B cell (primary cell): ENCODE results near the gene SLC3A2. TPM values are rescaled to one million over a fixed set of nuclear protein-coding genes. Genes with fewer than 3 reads are reported as not detected.

ENCODE experiments used
- ATAC-seq: fragments of 200-7000 bp; cut with Tn5 transposase; one replicate; pipeline ENCODE4 v1.10.0; 2021; ENCODE audit warnings: low read depth, mild to moderate bottlenecking, moderate number of reproducible peaks, moderate library complexity
- CTCF ChIA-PET: fragments of 350-600 bp; sonication (Branson Sonifier 250); formaldehyde crosslinking; loops from one replicate; lab custom pipeline; 2021; ENCODE audit warnings: antibody characterized with exemption, inconsistent platforms; lab: Charles Lee
- POLR2A ChIA-PET: fragments of 350-600 bp; sonication (Branson Sonifier 250); formaldehyde crosslinking; loops from one replicate; lab custom pipeline; 2021; ENCODE audit warnings: antibody characterized with exemption; lab: Charles Lee
- DNase-seq: peaks from one replicate; pipeline ENCODE4 v3.0.0; 2013
- H2AFZ ChIP-seq: 2 replicates; pipeline ENCODE4 v1.6.1; 2012; ENCODE audit warnings: mild to moderate bottlenecking, low read depth, low read length; ENCODE audit not compliant: insufficient read depth, poor library complexity, severe bottlenecking
- H3K27ac ChIP-seq, 2 donors: 1 replicate in 1 of 2; 2 replicates in 1 of 2; pipeline ENCODE4 v1.5.1; 2012 to 2013; ENCODE audit warnings: low read length in 2 of 2, mild to moderate bottlenecking in 2 of 2, moderate library complexity in 1 of 2
- H3K27me3 ChIP-seq, 4 experiments: fragments of 200-600 bp in 1 of 4; sonication (generic) in 1 of 4; replicated peaks in 1 of 4; 1 replicate in 2 of 4; 2 replicates in 2 of 4; pipeline versions ENCODE4 v1.6.1 to v1.7.0; 2013 to 2016; ENCODE audit warnings: low read length in 3 of 4, mild to moderate bottlenecking in 2 of 4, mixed read lengths in 1 of 4, moderate library complexity in 1 of 4; ENCODE audit not compliant: insufficient read depth in 4 of 4, control insufficient read depth in 3 of 4; ENCODE audit errors: control extremely low read depth in 1 of 4
- H3K36me3 ChIP-seq, 2 experiments: replicated peaks in 1 of 2; 1 replicate in 1 of 2; 2 replicates in 1 of 2; pipeline versions ENCODE4 v1.6.1 to v1.7.1; 2013; ENCODE audit warnings: low read length in 1 of 2; ENCODE audit not compliant: insufficient read depth in 2 of 2, control insufficient read depth in 1 of 2; ENCODE audit errors: control extremely low read depth in 1 of 2, extremely low read depth in 1 of 2
- H3K4me1 ChIP-seq, 2 donors: fragments of 200-600 bp in 1 of 2; sonication (generic) in 1 of 2; 1 replicate in 1 of 2; 2 replicates in 1 of 2; pipeline versions ENCODE4 v1.5.1 to v1.6.1; 2013 to 2017; ENCODE audit warnings: low read length in 2 of 2; ENCODE audit not compliant: control insufficient read depth in 2 of 2, insufficient read depth in 2 of 2
- H3K4me2 ChIP-seq: replicated peaks from 2 replicates; pipeline ENCODE3; 2012; ENCODE audit warnings: mild to moderate bottlenecking, low read depth, low read length; ENCODE audit not compliant: poor library complexity, severe bottlenecking
- H3K4me3 ChIP-seq, 5 experiments: fragments of 200-600 bp in 1 of 5; sonication (generic) in 1 of 5; 1 replicate in 3 of 5; 2 replicates in 2 of 5; pipeline versions ENCODE4 v1.5.1 to v1.7.0; 2011 to 2016; ENCODE audit warnings: low read length in 4 of 5, mild to moderate bottlenecking in 4 of 5, low read depth in 2 of 5, control low read depth in 1 of 5, moderate library complexity in 1 of 5; ENCODE audit not compliant: insufficient read depth in 1 of 5; ENCODE audit errors: control extremely low read depth in 1 of 5, extremely low read depth in 1 of 5
- H3K79me2 ChIP-seq: fragments of 200-600 bp; sonication (generic); one replicate; pipeline ENCODE4 v1.6.0; 2016; ENCODE audit warnings: low read length; ENCODE audit not compliant: control insufficient read depth, insufficient read depth
- H3K9ac ChIP-seq: fragments of 200-600 bp; sonication (generic); 2 replicates; pipeline ENCODE4 v1.6.1; 2017; ENCODE audit warnings: mild to moderate bottlenecking, low read length, moderate library complexity
- H3K9me3 ChIP-seq, 3 donors: one replicate each; pipeline versions ENCODE4 v1.6.1 to v1.7.1; 2013; ENCODE audit warnings: low read length in 2 of 3; ENCODE audit not compliant: control insufficient read depth in 2 of 3, insufficient read depth in 1 of 3; ENCODE audit errors: control extremely low read depth in 1 of 3
- H4K20me1 ChIP-seq: 2 replicates; pipeline ENCODE4 v1.6.0; 2012; ENCODE audit warnings: mild to moderate bottlenecking, low read length; ENCODE audit not compliant: insufficient read depth, control insufficient read depth, poor library complexity, severe bottlenecking
- H3K27ac Mint-ChIP-seq: one replicate; pipeline ENCODE4 v1.8.0; 2021; ENCODE audit warnings: mixed read lengths
- H3K27me3 Mint-ChIP-seq: one replicate; pipeline ENCODE4 v1.8.0; 2021; ENCODE audit warnings: mixed read lengths
- H3K4me1 Mint-ChIP-seq: one replicate; pipeline ENCODE4 v1.8.0; 2021; ENCODE audit warnings: mixed read lengths
- H3K4me3 Mint-ChIP-seq: one replicate; pipeline ENCODE4 v1.8.0; 2021; ENCODE audit warnings: mixed read lengths
- H3K9me3 Mint-ChIP-seq: one replicate; pipeline ENCODE4 v1.8.0; 2022; ENCODE audit warnings: mixed read lengths; ENCODE audit not compliant: insufficient read depth
- EZH2 ChIP-seq: IDR thresholded peaks from 2 replicates; pipeline ENCODE4 v1.6.1; 2012; ENCODE audit warnings: borderline replicate concordance, low read depth, mild to moderate bottlenecking, moderate library complexity, low read length; ENCODE audit not compliant: insufficient read depth, poor library complexity, severe bottlenecking
- WGBS: methylation state at CpG from one replicate; pipeline ENCODE4 v1.1.5; 2013; ENCODE audit warnings: missing lambda C conversion rate; ENCODE audit not compliant: insufficient coverage; 5-methylcytosine and 5-hydroxymethylcytosine counted together
- intact Hi-C: fragments of 100-400 bp; cut with micrococcal nuclease; formaldehyde crosslinking; loops from one replicate; pipeline ENCODE4 v1.10.0; 2022
- polyA plus RNA-seq: library from polyadenylated mRNA; depleted of rRNA; stranded (reverse); fragments of >200 nt; gene quantifications from 2 replicates; pipeline ENCODE4 v1.2.3, GENCODE V29; 2012
- total RNA-seq, 2 donors: library from RNA; stranded (reverse); fragments of 120-200 nt in 1 of 2; gene quantifications; 1 replicate in 1 of 2; 2 replicates in 1 of 2; pipeline versions ENCODE4 v1.2.3 to v1.2.4, GENCODE V29; 2013 to 2022
- TF ChIP-seq, protein P1 (sequence below): fragments of 200-600 bp; IDR thresholded peaks from one replicate; pipeline ENCODE4 v1.8.0; 2022; ENCODE audit warnings: antibody characterized with exemption, mild to moderate bottlenecking

The SLC3A2 gene
- total and polyA plus RNA-seq, 2 donors (not counting 1 experiment from before 2014, with no cell fraction given) = 92.0 to 148 TPM

DNA sequence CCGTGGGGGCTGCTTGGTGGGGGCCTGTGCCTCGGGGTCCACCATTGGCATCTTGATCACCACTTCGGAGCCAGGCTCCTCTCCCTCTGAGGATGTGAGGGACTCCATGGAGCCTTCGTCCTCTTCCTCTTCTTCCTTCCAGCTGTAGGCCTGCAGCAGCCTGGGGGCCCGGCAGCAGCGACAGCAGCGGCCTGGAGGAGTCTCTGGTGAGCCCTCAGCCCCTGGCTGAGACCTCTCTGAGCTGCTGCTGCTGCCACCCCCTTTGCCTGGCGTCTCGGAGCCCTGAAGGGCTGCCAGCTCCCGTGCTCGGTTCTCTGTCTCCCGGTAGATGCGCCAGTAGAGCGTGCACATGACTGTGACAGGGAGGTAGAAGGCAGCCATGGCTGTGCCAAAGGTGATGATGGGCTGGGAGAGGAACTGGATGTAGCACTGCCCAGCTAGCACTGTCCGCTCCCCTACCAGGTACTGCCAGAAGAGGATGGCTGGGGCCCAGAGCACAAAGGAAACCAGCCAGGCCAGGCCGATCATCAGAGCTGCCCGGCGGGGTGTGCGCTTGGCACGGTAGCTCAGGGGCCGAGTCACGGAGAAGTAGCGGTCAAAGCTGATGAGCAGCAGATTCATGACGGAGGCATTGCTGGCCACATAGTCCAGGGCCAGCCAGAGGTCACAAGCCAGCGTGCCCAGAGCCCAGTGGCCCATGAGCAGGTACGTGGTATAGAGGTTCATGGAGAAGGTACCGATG lies 29.6 kb downstream of the SLC3A2 start:
- 91% methylated on average over 27 of the region's 27 CpGs for WGBS
- Mint-ChIP-seq H3K4me1 (no peaks in the 10 kb centered on the region), H3K27me3 (peaks cover 31% of the 10 kb centered on the region), H3K27ac (no peak overlapping the region), H3K9me3 (no peaks in the 10 kb centered on the region), H3K4me3 (no peak overlapping the region)
- no peaks in the 10 kb centered on the region for H4K20me1 ChIP-seq
- no peaks in the 10 kb centered on the region for H3K4me1 ChIP-seq
- H3K27me3 ChIP-seq = peaks cover 0 to 11% (median 5%) of the 10 kb centered on the region in 4 experiments
- no peak overlapping the region for H3K4me3 ChIP-seq
- H3K36me3 ChIP-seq = no peaks in the 10 kb centered on the region
- H3K9me3 ChIP-seq = no peaks in the 10 kb centered on the region
- CTCF ChIA-PET = interaction anchor here (0.7 to 9.9 kb wide), 4 partner anchors 14 to 485 kb away, joined by 3 to 308 read pairs (median 4); no protein-coding TSS in a partner anchor
- TF ChIP-seq, protein P1, sequence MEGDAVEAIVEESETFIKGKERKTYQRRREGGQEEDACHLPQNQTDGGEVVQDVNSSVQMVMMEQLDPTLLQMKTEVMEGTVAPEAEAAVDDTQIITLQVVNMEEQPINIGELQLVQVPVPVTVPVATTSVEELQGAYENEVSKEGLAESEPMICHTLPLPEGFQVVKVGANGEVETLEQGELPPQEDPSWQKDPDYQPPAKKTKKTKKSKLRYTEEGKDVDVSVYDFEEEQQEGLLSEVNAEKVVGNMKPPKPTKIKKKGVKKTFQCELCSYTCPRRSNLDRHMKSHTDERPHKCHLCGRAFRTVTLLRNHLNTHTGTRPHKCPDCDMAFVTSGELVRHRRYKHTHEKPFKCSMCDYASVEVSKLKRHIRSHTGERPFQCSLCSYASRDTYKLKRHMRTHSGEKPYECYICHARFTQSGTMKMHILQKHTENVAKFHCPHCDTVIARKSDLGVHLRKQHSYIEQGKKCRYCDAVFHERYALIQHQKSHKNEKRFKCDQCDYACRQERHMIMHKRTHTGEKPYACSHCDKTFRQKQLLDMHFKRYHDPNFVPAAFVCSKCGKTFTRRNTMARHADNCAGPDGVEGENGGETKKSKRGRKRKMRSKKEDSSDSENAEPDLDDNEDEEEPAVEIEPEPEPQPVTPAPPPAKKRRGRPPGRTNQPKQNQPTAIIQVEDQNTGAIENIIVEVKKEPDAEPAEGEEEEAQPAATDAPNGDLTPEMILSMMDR = no peak
- no peak for TF ChIP-seq EZH2
- POLR2A ChIA-PET = interaction anchor here (0.6 kb wide), 1 partner anchor 955 kb away, joined by 6 read pairs; no protein-coding TSS in a partner anchor
- no peak overlapping the region for H3K27ac ChIP-seq
- no peak overlapping the region for H2AFZ ChIP-seq
- ATAC-seq (no peak), DNase-seq (no peak)
- no peak overlapping the region for H3K4me2 ChIP-seq
- intact Hi-C loops = no loop called here
- no peaks in the 10 kb centered on the region for H3K79me2 ChIP-seq
- H3K9ac ChIP-seq = no peak overlapping the region
